H9 (cell line): ENCODE data around the gene TNFAIP6. TPM values are rescaled to one million over a fixed set of nuclear protein-coding genes. Genes with fewer than 3 reads are reported as not detected.

Experiments
- DNase-seq: peaks from one replicate; pipeline ENCODE4 v3.0.0-alpha.2; 2017
- H2AFZ ChIP-seq: one replicate; pipeline ENCODE4 v1.6.1; 2013; ENCODE audit warnings: mild to moderate bottlenecking, low read length, control low read depth, moderate library complexity
- H2AK5ac ChIP-seq: 2 replicates; pipeline ENCODE4 v1.6.1; 2013; ENCODE audit warnings: low read length, control low read depth, mixed read lengths; ENCODE audit not compliant: insufficient read length
- H2BK120ac ChIP-seq: one replicate; pipeline ENCODE4 v1.6.1; 2013; ENCODE audit warnings: low read depth, mild to moderate bottlenecking, low read length, control low read depth, inconsistent platforms; ENCODE audit not compliant: poor library complexity, severe bottlenecking
- H2BK12ac ChIP-seq: 2 replicates; pipeline ENCODE4 v1.6.1; 2013; ENCODE audit warnings: low read length, control low read depth, mixed read lengths, low read depth; ENCODE audit not compliant: insufficient read length
- H2BK15ac ChIP-seq: 2 replicates; pipeline ENCODE4 v1.6.1; 2013; ENCODE audit warnings: low read depth, low read length, control low read depth
- H2BK20ac ChIP-seq: one replicate; pipeline ENCODE4 v1.6.1; 2013; ENCODE audit warnings: low read depth, mild to moderate bottlenecking, low read length, control low read depth, inconsistent platforms; ENCODE audit not compliant: poor library complexity, severe bottlenecking
- H2BK5ac ChIP-seq: 2 replicates; pipeline ENCODE4 v1.6.1; 2013; ENCODE audit warnings: low read length, control low read depth, mixed read lengths; ENCODE audit not compliant: insufficient read length
- H3K14ac ChIP-seq: 2 replicates; pipeline ENCODE4 v1.6.1; 2013; ENCODE audit warnings: low read length, control low read depth; ENCODE audit not compliant: insufficient read depth
- H3K18ac ChIP-seq: 2 replicates; pipeline ENCODE4 v1.6.1; 2013; ENCODE audit warnings: low read depth, mild to moderate bottlenecking, mixed read lengths, low read length, control low read depth; ENCODE audit not compliant: insufficient read length
- H3K23ac ChIP-seq: 2 replicates; pipeline ENCODE4 v1.6.1; 2013; ENCODE audit warnings: low read length, control low read depth, mixed read lengths, low read depth; ENCODE audit not compliant: insufficient read length
- H3K23me2 ChIP-seq: 2 replicates; pipeline ENCODE4 v1.6.1; 2013; ENCODE audit warnings: low read depth, mild to moderate bottlenecking, mixed read lengths, low read length, control low read depth; ENCODE audit not compliant: insufficient read length, poor library complexity, severe bottlenecking
- H3K27ac ChIP-seq: 2 replicates; pipeline ENCODE4 v1.5.1; 2013; ENCODE audit warnings: low read length, control low read depth, mixed read lengths, low read depth; ENCODE audit not compliant: insufficient read length
- H3K27me3 ChIP-seq: 2 replicates; pipeline ENCODE4 v1.6.1; 2013; ENCODE audit warnings: low read length, control low read depth, inconsistent platforms; ENCODE audit not compliant: insufficient read depth
- H3K4ac ChIP-seq: 2 replicates; pipeline ENCODE4 v1.6.1; 2013; ENCODE audit warnings: low read depth, mild to moderate bottlenecking, control low read depth, inconsistent platforms, low read length, moderate library complexity
- H3K4me1 ChIP-seq: 2 replicates; pipeline ENCODE4 v1.6.1; 2013; ENCODE audit warnings: low read length, control low read depth, inconsistent platforms; ENCODE audit not compliant: insufficient read depth
- H3K4me2 ChIP-seq: 2 replicates; pipeline ENCODE4 v1.6.1; 2013; ENCODE audit warnings: low read length, control low read depth, mixed read lengths; ENCODE audit not compliant: insufficient read length, insufficient read depth
- H3K56ac ChIP-seq: 2 replicates; pipeline ENCODE4 v1.6.1; 2013; ENCODE audit warnings: low read depth, mild to moderate bottlenecking, mixed read lengths, low read length, control low read depth; ENCODE audit not compliant: insufficient read length
- H3K79me1 ChIP-seq: 2 replicates; pipeline ENCODE4 v1.6.1; 2013; ENCODE audit warnings: low read depth, mild to moderate bottlenecking, moderate library complexity, low read length, control low read depth, inconsistent platforms; ENCODE audit not compliant: insufficient read depth, poor library complexity, severe bottlenecking
- H3K79me2 ChIP-seq: 2 replicates; pipeline ENCODE4 v1.6.1; 2013; ENCODE audit warnings: low read length, control low read depth, inconsistent platforms; ENCODE audit not compliant: insufficient read depth
- H3K9ac ChIP-seq: 2 replicates; pipeline ENCODE4 v1.6.1; 2013; ENCODE audit warnings: low read length, control low read depth, mixed read lengths; ENCODE audit not compliant: insufficient read length; ENCODE audit errors: extremely low read depth
- H3K9me3 ChIP-seq: one replicate; pipeline ENCODE4 v1.6.1; 2013; ENCODE audit warnings: low read depth, low read length, inconsistent platforms; ENCODE audit not compliant: control insufficient read depth
- H3T11ph ChIP-seq: one replicate; pipeline ENCODE4 v1.6.1; 2013; ENCODE audit warnings: mild to moderate bottlenecking, low read length, control low read depth, inconsistent platforms
- H4K20me1 ChIP-seq: one replicate; pipeline ENCODE4 v1.6.1; 2013; ENCODE audit not compliant: control insufficient read depth, insufficient read length, insufficient read depth
- H4K5ac ChIP-seq: 2 replicates; pipeline ENCODE4 v1.6.1; 2013; ENCODE audit warnings: low read depth, mild to moderate bottlenecking, mixed read lengths, low read length, control low read depth; ENCODE audit not compliant: insufficient read length
- H4K8ac ChIP-seq: replicated peaks from 2 replicates; pipeline ENCODE4 v1.6.1; 2013; ENCODE audit warnings: low read length, control low read depth, mixed read lengths, low read depth; ENCODE audit not compliant: insufficient read length
- H4K91ac ChIP-seq: 2 replicates; pipeline ENCODE4 v1.6.1; 2013; ENCODE audit warnings: low read depth, mild to moderate bottlenecking, moderate library complexity, mixed read lengths, low read length, control low read depth; ENCODE audit not compliant: insufficient read length
- H3K27ac Mint-ChIP-seq, 3 experiments: 2 replicates in 2 of 3; 3 replicates in 1 of 3; pipeline ENCODE4 v1.8.0; 2020 to 2021; ENCODE audit warnings: mixed read lengths in 3 of 3, mild to moderate bottlenecking in 1 of 3, moderate library complexity in 1 of 3
- H3K27me3 Mint-ChIP-seq: 2 replicates; pipeline ENCODE4 v1.8.0; 2021; ENCODE audit warnings: low read depth, mild to moderate bottlenecking, moderate library complexity, mixed read lengths
- H3K36me3 Mint-ChIP-seq, 3 experiments: 2 replicates in 2 of 3; 3 replicates in 1 of 3; pipeline ENCODE4 v1.8.0; 2020 to 2021; ENCODE audit warnings: low read depth in 3 of 3, mixed read lengths in 3 of 3; ENCODE audit not compliant: insufficient read depth in 1 of 3
- H3K4me1 Mint-ChIP-seq, 2 experiments: 2 replicates each; pipeline ENCODE4 v1.8.0; 2020; ENCODE audit warnings: mixed read lengths in 2 of 2
- H3K4me3 Mint-ChIP-seq, 2 experiments: 2 replicates in 1 of 2; 3 replicates in 1 of 2; pipeline ENCODE4 v1.8.0; 2020 to 2021; ENCODE audit warnings: mild to moderate bottlenecking in 2 of 2, mixed read lengths in 2 of 2, moderate library complexity in 1 of 2
- H3K9me3 Mint-ChIP-seq, 2 experiments: 2 replicates in 1 of 2; 3 replicates in 1 of 2; pipeline ENCODE4 v1.8.0; 2020; ENCODE audit warnings: mild to moderate bottlenecking in 2 of 2, mixed read lengths in 2 of 2, moderate library complexity in 1 of 2
- CTCF ChIP-seq: fragments of 200-600 bp; sonication (generic); conservative IDR thresholded peaks from 3 replicates; pipeline ENCODE4 v1.8.0; 2021; ENCODE audit warnings: antibody characterized with exemption, mild to moderate bottlenecking
- WGBS: extraction: QIAGEN DNeasy Blood & Tissue Kit; methylation state at CpG from one replicate; pipeline ENCODE4 v1.1.7; 2013; ENCODE audit warnings: missing lambda C conversion rate, low lambda C conversion rate, mixed read lengths; ENCODE audit not compliant: insufficient read length; ENCODE audit errors: extremely low coverage; 5-methylcytosine and 5-hydroxymethylcytosine counted together
- total RNA-seq: library from RNA; stranded (reverse); gene quantifications from 2 replicates; pipeline ENCODE4 v1.2.1, GENCODE V29; 2021

The TNFAIP6 gene
- total RNA-seq, 1 experiment from 2014 or later, result 1.2 TPM

- H3K56ac ChIP-seq, result no peak overlapping the region
- TF ChIP-seq CTCF, result no peak
- Mint-ChIP-seq H3K36me3 (no peaks in the 10 kb centered on the region), H3K9me3 (no peaks in the 10 kb centered on the region), H3K27ac (no peak overlapping the region), H3K4me1 (peaks cover 28 to 33% of the 10 kb centered on the region in 2 experiments), H3K27me3 (no peaks in the 10 kb centered on the region), H3K4me3 (no peak overlapping the region)
- no peak overlapping the region for H4K91ac ChIP-seq
- peaks cover 15% of the 10 kb centered on the region; the same call in 1 of the 2 replicates for H3K4me1 ChIP-seq
- no peaks in the 10 kb centered on the region for H3K9me3 ChIP-seq
- H3K79me1 ChIP-seq, result no peaks in the 10 kb centered on the region
- H3K14ac ChIP-seq, result no peak overlapping the region
- H4K8ac ChIP-seq, result no peak overlapping the region
- H2AFZ ChIP-seq, result no peak overlapping the region
- no peak overlapping the region for H3K23ac ChIP-seq
- H4K20me1 ChIP-seq, result no peaks in the 10 kb centered on the region
- no peak overlapping the region for H2BK15ac ChIP-seq
- no peak overlapping the region for H2BK20ac ChIP-seq
- no peaks in the 10 kb centered on the region; the same call in 1 of the 2 replicates for H3K27me3 ChIP-seq
- no peak overlapping the region for H2BK12ac ChIP-seq
- no peak for DNase-seq
- WGBS, result no CpG with 5 or more reads among the region's 2 CpGs
- no peak overlapping the region for H2BK120ac ChIP-seq
- H3T11ph ChIP-seq, result no peak overlapping the region
- H2BK5ac ChIP-seq, result no peak overlapping the region
- H4K5ac ChIP-seq, result no peak overlapping the region
- no peak overlapping the region for H3K18ac ChIP-seq
- H3K79me2 ChIP-seq, result no peaks in the 10 kb centered on the region
- H3K27ac ChIP-seq, result no peak overlapping the region
- no peaks in the 10 kb centered on the region for H3K23me2 ChIP-seq
- no peak overlapping the region for H2AK5ac ChIP-seq
- no peak overlapping the region for H3K4ac ChIP-seq
- H3K9ac ChIP-seq, result no peak overlapping the region
- H3K4me2 ChIP-seq, result no peak overlapping the region
These were observed 3.4 kb upstream of the TNFAIP6 start for GRCh38 chr2:151353995-151354394.
